OCI-M1 (cell line): ENCODE measurements around the gene ZNF638.

Experiments used
- DNase-seq: peaks from one replicate; lab custom pipeline; 2025; lab: John Stamatoyannopoulos, UW

The ZNF638 gene

DNA sequence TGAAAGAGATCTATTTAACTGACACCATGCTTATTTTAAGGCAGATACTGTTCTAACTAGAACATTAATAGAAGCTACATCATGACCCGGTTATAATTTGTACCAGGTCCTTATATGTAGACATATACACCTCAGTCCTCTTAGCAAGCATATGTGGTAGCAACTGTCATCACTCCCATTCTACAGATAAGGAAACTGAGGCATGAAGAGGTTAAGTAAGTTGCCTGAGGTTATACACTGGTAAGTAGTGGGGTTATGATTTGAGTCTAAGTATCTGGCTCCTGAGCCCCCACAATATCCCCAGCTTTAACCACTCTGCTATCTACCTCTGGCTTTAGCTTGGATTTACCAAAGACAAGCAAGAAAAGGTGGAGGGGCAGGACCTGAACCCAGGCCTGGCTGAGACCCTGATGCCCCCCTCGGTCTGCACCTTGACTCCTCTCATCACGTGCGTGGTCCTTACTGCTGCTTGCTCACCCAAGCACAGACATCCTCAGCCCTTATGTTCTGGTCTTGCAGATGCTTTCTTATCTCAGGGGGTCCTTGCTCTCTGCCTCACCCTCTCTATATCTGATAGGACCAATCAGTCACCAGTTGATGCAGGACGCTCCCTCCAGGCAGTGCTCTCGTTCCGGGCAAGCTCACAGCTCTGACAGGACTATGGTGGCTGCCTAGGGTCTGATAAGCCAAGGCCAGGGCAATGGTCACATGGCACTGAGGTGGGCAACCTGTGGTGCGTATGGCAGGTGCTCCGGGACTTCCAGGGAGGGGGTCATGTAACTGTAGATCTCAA lies 125.7 kb downstream of the ZNF638 start:
- DNase-seq: no peak

DNA sequence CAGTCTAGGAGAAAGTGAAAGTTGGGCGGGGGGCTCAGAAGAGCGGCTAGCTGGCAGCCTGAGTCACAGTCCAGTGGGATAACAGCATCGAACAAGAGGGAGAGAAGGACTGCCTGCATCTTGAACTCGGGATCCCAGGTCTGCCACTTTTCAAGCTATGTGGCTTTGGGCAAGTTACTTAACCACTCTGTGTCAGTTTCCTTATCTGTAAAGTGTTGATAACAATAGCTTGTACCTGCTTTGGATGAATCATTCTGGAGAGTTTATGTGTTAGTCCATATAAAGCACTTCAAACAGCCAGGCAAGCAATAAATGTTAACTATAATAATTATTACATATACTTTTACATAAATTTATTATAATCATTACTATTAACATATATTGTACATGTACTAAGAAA lies 126.3 kb downstream of the ZNF638 start:
- no peak for DNase-seq

DNA sequence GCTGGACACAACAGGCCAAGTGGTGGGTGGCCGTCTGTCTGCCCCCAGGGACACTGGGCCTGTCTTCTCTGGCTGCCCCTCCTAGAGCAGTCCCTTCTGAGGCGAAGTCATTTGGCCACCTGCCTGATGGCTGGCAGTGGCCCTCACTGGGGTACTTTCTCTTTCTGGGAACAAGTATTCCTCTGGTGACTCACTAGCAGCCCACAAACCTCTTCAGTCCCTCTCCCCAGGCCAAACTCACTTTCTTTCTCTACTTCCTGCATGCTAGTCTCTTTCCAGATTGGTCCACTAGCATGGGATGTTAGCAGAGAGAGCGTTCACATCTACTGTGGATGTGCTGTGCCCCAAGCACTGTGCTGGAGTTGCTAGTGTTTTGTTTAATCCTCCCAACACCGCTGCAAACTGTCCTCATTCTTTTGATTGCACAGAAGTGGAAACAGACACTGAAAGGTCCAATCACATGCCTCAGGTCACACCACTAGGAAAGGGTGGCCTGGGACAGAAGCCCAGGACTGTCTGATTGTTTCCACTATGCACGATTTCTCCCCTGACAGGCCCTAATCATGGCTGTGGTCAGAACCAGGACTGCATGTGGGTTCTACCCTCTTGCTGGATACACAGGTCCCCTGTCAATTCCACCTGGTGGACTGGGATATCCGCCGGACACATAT lies 127.0 kb downstream of the ZNF638 start:
- peak; percentile 19 for DNase-seq

DNA sequence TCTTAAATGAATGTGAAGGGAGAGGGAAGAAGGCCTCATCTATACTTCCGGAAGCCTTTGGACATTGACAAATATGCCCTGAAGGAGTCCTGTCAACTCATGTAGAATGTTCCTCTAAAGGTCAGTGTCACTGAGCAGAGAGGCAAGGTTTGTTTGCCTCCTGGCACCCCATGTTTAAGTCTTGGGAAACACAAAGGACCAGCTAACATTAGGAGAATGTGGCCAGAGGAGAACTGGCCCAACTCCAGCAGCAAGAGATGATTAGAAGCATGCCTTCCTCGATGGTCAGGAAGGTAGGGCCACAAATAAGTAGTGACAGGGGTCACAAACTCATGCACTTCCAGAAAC lies 127.5 kb downstream of the ZNF638 start:
- no peak for DNase-seq

DNA sequence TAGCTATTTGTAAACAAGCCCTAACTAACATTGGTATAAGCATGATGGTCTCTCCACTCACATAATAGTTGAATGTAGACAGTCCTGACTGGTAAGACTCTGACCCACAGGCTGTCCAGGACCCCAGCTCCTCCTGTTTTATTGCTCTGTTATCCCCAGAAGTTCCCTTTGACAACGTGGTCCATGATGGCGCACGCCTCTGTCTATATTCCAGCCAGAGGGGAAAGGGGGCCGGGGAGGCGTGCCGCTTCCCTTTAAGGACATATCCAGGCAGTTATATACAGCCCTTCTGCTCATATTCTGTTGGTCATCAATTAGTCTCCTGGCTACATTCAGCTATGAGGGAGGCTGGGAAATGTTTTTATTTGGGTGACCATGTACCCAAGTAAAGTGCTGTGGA lies 128.5 kb downstream of the ZNF638 start:
- no peak for DNase-seq

DNA sequence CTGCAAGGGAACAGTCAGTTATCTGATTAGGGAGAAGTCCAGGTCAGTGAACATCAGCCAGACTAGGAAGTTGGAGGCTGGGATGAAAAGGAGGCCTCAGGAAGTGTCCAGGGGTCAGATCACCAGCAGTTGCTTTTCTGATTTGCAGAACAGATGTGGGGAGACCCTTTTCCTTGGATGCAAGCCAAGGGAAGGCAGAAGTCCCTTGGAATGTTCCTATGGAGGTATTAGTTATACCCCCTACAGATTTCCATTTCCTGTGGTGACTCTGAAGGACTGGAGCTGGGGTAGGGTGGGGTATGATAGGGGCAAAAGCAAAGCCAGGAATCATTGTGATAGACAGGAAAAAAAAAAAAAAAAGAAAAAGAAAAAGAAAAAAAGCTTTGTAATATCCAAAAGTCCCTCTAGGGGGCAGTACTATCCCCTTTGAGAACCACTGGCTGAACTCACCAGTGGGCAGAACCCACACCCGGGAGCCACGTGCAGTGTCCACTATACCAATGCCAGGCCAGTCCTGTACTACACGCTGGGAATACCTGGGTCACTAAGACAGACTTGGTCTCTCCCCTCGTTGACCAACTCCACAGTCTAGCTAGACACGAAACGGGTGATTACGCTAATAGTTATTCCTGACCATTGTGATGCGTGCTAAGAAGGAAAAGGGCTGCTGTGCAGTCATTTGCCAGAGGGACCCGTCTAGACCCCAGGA lies 129.2 kb downstream of the ZNF638 start:
- DNase-seq: peak; percentile 40

DNA sequence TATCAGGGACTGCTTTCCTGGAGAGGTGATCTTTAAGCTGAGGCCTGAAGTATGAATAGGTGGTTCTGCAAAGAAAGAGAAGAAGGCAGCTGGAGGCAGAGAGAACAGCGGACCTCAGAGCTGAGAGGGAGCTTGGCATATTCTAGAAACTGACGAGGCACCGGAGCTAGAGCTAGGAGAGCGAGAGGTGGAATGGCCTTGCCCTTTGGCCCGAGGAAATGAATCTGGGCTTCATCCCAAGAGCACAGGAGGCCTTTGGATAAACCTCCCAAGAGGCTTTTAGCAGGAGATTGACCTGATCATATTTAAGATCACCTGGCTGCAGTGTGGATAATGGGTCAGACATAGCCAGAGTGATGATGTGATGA lies 129.7 kb downstream of the ZNF638 start:
- DNase-seq: no peak

DNA sequence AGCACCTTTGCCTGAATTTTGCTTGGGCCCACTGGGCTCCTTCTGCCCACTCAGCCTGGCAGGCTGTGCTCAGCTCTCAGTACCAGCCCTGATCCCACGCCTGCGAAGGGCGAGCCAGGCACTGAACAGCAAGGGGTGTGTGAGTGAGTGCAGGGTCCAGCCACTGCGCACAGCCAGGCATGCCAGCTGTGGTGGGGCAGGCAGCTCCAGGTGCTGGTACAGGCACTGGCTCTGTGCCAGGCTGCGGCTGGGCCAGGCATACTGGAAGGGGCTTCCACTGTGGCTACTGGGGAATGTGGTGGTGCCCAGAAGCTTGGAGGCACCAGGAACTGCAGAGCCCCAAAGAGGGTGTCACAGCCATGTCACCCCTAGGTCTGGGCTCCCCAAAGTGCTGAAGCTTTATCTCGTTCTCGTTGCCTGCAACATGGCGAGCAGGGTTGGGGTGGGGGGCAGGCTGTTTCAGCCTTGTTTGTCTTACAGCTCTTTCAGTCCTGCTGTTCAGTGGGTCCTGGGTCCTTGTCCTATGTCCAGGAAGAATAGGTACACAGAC lies 130.5 kb downstream of the ZNF638 start:
- no peak for DNase-seq

DNA sequence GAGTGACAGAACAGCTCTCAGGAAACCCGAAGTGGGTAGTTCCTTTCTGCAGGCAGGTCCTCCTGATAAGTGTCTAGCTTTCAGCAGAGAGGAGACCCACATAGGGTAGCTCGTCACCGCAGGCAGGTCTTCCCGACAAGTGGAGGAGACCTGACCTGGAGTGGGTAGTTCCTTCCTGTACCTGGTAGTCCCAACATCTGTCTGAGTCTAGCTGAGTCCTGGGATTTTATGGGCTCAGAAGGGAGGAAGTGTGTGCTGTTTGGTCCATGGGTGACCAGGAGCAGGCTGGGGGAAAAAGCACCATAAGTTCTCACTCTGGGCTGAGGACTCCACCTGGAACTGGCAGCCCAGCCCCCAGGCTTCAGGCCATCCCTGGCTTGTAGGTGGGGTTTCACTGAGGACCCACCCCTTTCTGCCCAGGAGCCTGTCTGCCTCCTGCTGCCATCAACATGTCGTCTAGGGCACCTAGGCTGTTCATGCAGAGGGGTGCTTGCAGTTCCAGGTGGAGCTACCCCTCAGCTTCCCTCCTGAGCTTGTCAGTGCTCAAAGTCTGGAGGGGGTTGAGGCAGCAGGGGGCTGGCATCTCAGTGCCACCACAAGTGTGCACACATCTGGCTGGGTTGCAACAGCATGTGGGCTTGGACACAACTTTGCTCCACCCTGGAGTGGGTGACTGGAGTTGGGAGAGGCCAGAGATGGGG lies 131.2 kb downstream of the ZNF638 start:
- no peak for DNase-seq

DNA sequence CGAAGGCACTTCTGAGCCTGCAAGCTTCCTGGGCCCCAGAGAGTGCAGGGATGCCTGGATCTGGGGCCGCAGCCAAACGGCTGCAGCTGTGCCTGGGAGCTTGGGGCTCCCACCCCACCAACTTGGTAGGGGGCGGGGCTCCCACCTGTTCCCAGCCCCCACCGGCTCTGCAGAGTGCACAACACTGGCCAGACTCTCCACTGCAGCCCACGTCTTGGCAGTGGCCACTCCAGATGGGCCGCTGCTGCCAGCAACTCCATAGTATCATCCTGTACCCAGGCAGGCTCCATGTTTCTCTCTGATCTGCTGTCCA lies 131.7 kb downstream of the ZNF638 start:
- DNase-seq: no peak

DNA sequence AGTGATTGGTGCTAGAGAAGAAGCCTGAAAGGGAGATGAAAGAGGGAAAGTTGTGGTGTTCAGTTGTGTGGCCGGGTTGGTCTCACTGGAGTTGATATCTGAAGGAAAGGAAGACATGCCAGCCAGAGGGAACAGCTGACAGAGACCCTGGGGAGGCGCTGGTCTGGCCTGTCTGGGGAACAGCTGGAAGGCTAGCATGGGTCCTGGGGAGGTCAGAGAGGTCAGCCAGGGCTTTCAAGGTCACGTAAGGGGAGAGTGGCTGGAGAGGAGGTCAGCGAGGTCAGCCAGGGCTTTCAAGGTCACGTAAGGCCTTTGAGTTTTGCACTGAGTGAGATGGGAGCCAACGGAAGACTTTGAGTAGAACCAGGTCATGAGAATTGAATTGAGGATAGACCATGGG lies 132.8 kb downstream of the ZNF638 start:
- DNase-seq: no peak

DNA sequence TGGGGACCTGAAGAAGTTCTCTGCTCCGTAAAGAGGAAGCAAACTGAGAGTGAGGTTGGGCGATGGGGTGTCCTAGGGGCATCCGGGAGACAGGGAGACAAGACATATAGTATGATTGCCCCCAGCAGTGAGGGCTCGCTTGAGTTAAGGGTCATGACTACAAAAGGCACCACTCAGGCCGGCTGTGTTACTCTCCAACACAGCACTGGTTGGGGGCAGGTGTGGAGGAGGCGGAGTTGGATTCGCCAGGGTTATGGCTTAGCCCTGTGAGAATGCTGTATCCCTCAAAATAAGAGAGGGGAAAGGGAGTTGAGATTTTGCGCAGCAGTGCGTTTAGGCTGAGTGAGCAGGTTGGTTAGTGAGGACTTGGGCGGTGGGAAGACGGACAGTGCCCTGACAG lies 133.8 kb downstream of the ZNF638 start:
- no peak for DNase-seq

DNA sequence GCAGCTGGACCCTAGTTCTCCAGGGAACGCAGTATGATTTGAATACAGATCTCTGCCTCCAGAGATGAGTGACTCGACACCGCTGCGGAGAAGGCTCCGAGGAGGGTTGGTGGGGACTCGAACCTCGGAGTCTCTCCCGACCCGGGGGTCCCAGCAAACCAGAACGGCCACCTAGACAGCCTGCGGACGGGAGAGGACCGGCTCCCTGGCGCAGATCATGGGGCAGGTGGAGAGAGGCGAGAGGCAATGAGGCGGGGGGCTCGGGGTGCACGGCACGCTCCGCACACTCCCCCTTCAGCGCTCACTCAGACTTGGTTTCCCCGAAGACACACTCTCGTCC lies 134.3 kb downstream of the ZNF638 start:
- DNase-seq: no peak

DNA sequence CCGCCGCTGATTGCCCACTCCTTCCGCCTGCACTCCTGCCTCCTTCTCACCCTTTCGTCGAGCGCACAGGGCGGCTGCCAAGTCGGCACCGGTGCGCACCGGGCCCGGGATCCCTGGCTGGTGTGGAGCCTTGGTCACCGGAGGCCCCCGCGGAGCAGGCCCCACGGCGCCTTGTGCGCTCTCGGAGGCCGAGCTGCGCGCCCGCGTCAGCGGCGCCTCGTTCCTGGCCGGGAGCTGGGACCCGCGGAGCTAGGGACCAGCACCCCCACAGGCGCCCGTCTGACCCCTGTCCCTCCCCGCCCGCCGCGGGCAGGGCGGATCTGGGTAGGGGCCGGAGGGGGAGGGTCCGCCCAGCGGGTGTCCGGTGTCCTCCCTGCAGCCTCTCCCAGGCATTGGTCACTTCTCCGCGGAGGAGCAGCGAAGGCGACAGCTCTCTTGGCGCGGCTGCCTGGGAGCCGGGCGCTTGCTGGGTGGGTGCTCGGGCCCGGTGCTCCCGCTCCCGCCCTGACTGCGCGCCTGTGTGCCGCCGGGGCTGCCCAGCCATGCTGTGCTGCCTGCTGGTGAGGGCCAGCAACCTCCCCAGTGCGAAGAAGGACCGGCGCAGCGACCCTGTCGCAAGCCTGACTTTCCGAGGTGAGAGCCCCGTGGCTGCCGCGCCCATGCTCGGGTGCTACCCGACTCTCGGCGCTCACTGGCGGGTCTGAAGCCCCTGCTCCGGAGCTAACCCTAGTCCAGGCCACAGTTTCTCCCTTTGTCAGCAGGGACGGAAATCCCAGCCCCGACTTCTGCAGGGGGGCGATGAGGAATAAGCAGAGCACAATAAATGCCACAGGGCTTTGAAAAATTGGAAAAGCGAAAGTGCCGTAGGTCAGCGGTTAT lies 135.0 kb downstream of the ZNF638 start:
- peak; percentile 52 for DNase-seq

DNA sequence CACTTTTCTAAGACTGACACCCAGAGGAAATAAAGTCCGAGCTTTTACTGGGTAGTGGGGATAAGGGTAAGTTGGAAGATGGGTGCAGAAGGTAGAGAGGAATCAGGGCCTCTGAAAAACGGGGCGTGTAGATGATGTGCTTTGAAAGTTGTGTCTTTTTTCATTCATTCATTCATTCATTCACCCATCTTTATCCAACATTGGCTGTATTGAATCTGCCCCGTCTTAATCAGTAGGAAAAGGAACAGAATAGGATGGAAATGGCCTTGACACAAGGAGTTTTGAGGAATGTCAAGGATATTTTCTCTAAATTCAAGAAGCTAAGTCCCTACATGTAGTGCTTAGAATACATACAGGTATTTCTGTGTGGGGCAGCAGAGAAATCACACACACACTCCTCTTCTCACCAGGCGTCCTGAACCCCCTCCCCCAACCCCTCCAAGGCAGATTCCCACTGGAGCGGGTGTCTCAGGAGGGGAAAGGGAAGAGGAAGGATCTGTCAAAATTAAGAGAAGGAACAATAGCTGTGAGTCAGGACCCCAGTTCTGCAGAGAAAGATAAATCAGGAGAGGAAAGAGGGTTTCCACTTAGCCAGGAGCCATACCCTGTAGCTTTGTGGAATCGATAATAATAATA lies 135.7 kb downstream of the ZNF638 start:
- no peak for DNase-seq

DNA sequence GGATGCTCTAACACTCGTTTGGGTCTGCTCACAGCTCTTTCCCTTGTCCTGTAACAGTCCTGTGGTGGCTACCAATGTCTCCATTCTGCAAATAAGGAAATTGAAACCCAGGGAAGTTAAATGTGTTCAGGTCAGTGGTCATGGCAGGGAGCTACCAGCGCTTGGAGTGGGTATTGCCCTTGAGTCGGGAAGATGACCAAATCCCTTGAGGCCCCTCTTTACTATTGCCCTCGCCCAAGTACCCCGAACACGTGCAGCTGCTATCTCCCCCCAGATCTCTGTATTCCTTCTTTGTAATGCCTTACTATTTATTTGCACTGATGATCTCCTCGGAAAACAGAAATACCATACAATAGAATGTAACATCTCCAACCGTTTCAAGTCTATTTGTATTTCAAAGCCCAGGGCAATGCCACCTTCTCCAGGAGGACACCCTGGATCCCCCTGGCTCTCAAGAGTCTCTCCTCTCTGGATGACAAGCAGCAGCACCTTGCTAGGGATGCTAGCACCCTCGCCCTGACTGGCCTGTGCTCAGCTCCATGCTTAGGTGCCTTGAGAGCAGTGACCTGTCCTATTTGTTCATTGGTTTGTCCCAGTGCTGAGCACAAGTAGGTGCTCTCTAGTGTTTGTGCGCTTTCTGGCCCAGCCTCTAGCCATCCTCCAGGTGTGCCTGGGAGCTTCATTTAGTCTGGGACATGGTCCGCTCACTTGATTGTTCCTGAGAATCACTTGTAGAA lies 136.9 kb downstream of the ZNF638 start:
- no peak for DNase-seq

DNA sequence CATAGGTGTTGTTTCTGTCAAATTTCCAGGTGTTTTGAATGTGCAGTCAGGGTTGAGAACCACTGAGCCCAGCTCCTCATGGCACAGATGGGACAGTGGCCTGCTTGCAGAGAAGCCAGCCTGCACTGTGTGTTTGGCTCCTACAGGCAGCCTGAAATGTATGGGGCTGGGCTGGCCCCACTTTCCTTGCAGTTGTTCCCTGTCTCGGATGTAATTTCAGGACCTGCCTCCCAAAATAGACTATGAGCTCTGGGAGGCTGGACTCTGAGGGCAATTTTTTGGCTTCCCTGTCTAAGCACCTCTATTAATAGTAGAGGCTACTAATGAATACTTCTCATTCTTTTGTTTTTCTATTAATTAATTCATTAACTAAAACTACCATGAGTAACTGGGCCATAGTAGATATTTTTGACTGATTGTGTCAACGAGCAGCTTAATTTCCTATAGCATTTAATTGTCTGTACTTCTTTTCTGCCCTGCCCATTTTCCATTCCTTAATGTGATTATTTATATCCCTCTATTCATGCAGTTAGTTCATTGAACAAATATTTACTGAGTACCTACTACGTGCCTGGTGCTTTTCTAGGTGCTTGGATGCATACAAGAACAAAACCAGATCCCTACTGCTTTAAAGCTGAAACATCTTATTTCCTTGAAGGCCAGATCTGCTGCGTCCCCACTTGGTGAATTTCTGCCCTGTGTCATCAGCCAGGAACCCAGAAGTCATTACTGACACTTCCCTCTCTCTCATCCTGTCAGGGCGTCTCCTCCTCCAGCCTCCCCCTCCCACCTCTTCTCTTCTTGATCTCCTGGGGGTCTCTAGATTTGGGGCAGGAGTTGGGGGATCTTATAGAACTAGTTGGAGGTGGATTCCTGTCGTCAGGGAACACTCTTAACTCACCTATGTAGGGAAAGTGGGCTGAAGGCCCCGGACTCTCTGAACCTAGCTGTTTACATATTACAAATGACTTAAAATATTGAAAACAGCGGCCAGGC lies 138.1 kb downstream of the ZNF638 start:
- peak; percentile 50 for DNase-seq

DNA sequence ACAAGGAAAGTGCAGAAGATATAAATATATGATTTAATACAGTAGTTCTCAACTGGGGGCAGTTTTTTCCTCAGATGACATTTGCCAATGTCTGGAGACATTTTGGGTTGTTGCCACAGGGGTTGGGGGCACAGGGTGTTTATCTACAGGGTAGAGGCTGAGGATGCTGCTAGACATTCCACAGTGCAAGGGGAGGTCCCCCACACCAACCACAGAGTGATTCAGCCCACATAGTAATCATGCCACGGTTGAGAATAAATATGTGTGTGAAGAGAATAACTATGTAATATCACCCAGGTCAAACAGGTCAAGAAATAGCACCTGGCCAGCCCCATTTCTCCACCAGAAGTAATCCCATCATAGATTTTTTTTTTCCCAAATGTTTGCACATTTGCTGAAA lies 139.7 kb downstream of the ZNF638 start:
- DNase-seq: no peak

DNA sequence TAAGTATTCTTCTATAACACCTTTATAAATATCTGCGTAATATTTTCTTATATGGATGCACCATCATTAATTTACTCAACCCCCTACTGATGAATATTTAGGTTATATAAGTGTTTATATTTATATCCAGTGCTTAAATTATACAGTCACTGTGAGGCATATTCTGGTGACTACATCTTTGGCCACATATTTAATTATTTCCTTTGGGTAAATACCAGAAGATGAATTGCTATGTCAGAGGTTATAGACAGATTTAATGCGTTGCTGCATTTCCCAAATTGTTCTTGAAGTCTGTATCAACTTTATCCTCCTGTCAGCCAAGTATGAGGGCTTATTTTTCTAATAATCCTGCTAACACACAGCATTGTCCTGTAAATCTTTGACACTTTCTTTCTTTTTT lies 140.4 kb downstream of the ZNF638 start:
- no peak for DNase-seq
